Measurements from ENCODE around the gene GMPS. TPM values are rescaled to one million over a fixed set of nuclear protein-coding genes. Genes with fewer than 3 reads are reported as not detected.

Gene GMPS
- total and polyA plus RNA-seq, 8 donors: 4.6 to 43.7 (median 22.7) TPM

GRCh38 chr3:155972885-155973584, 102.6 kb downstream of the GMPS start:
- Histone ChIP-seq H3K4me3 (no peak overlapping the region), H3K4me1 (no peaks in the 10 kb centered on the region), H3K9me3 (peaks cover 0 to 5% (median 0%) of the 10 kb centered on the region in 4 donors), H3K36me3 (no peaks in the 10 kb centered on the region), H3K27ac (no peak overlapping the region), H3K27me3 (no peaks in the 10 kb centered on the region)
- WGBS, 5 donors: 65 to 82% (median 75%) methylated on average over 4 of the region's 4 CpGs
- no peak for DNase-seq
- TF ChIP-seq CTCF (IDR thresholded peaks at IDR 0.05) (no peak), POLR2AphosphoS5 (IDR thresholded peaks at IDR 0.05) (no peak), POLR2A (IDR thresholded peaks at IDR 0.05) (no peak), EP300 (IDR thresholded peaks at IDR 0.05) (no peak)
- intact Hi-C loops (cut with DNase I; ENCODE audit: low total_unique reads): no loop called here

- DNase-seq: no peak
- TF ChIP-seq CTCF (IDR thresholded peaks at IDR 0.05) (no peak), EP300 (IDR thresholded peaks at IDR 0.05) (no peak), POLR2A (IDR thresholded peaks at IDR 0.05) (no peak), POLR2AphosphoS5 (IDR thresholded peaks at IDR 0.05) (no peak)
- H3K9me3 ChIP-seq: no peaks in the 10 kb centered on the region
- H3K27ac ChIP-seq: no peak overlapping the region
- WGBS, 5 donors: 81 to 88% (median 83%) methylated on average over 3 of the region's 3 CpGs
- H3K4me1 ChIP-seq: no peaks in the 10 kb centered on the region
- intact Hi-C loops (cut with DNase I; ENCODE audit: low total_unique reads): no loop called here
- no peak overlapping the region for H3K4me3 ChIP-seq
- no peaks in the 10 kb centered on the region for H3K27me3 ChIP-seq
- no peaks in the 10 kb centered on the region for H3K36me3 ChIP-seq
Measured at GRCh38 chr3:155978324-155978723, 107.9 kb downstream of the GMPS start.

GRCh38 chr3:155979746-155980145, 109.3 kb downstream of the GMPS start:
- TF ChIP-seq EP300 (IDR thresholded peaks at IDR 0.05) (no peak), POLR2A (IDR thresholded peaks at IDR 0.05) (no peak), CTCF (IDR thresholded peaks at IDR 0.05) (no peak), POLR2AphosphoS5 (IDR thresholded peaks at IDR 0.05) (no peak)
- no peak overlapping the region for H3K27ac ChIP-seq
- no peaks in the 10 kb centered on the region for H3K27me3 ChIP-seq
- no peaks in the 10 kb centered on the region for H3K4me1 ChIP-seq
- DNase-seq: no peak
- H3K9me3 ChIP-seq: no peaks in the 10 kb centered on the region
- H3K4me3 ChIP-seq: no peak overlapping the region
- no peaks in the 10 kb centered on the region for H3K36me3 ChIP-seq
- intact Hi-C loops (cut with DNase I; ENCODE audit: low total_unique reads): no loop called here
- 80 to 87% (median 84%) methylated on average over 3 of the region's 3 CpGs for WGBS, 5 donors

- TF ChIP-seq CTCF (IDR thresholded peaks at IDR 0.05) (no peak), POLR2A (IDR thresholded peaks at IDR 0.05) (no peak), EP300 (IDR thresholded peaks at IDR 0.05) (no peak), POLR2AphosphoS5 (IDR thresholded peaks at IDR 0.05) (no peak)
- H3K4me3 ChIP-seq: no peak overlapping the region
Measured at GRCh38 chr3:155981669-155982068, 111.2 kb downstream of the GMPS start.

More at GRCh38 chr3:155981669-155982068, 111.2 kb downstream of the GMPS start:
- WGBS, 5 donors: 72 to 82% (median 77%) methylated on average over 3 of the region's 3 CpGs
- intact Hi-C loops (cut with DNase I; ENCODE audit: low total_unique reads): no loop called here
- Histone ChIP-seq H3K27me3 (no peaks in the 10 kb centered on the region), H3K4me1 (no peaks in the 10 kb centered on the region), H3K27ac (no peak overlapping the region), H3K9me3 (no peaks in the 10 kb centered on the region), H3K36me3 (no peaks in the 10 kb centered on the region)
- DNase-seq: no peak
